ENCODE measurements around the gene BICD2.

BICD2 gene

DNA sequence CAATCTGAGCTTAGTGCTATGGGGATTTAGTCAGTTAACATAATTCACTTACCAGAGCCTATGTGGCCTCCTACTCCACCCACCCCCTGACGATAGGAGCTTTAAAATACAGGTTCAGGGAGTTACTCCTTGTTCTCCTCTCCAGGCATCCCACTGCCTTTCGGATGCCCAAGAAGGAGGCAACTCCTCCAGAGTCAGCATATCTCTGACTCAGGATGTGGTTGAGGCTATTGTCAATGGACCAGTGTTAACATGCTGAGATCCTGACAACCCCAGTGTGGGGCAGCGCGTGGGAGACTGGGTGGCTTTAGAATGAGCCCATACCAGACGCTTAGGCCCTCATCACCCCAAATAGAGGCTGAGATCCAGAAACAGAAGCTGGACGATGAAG lies 27.4 kb downstream of the BICD2 start:
- no peak overlapping the region for H3K23ac ChIP-seq (ENCODE audit: low read length)
- no peak overlapping the region for H2BK120ac ChIP-seq (ENCODE audit: low read depth, low read length)
- H2AK5ac ChIP-seq (ENCODE audit: low read length) = no peak overlapping the region
- H4K5ac ChIP-seq (ENCODE audit: low read length) = no peak overlapping the region
- H3K4me1 ChIP-seq (ENCODE audit: control insufficient read depth, low read depth, low read length) = peaks cover 10% of the 10 kb centered on the region
- H3K4me2 ChIP-seq (ENCODE audit: low read length) = no peak overlapping the region
- no peak overlapping the region for H2BK5ac ChIP-seq (ENCODE audit: low read length)
- no peak overlapping the region for H4K8ac ChIP-seq (ENCODE audit: low read depth, low read length)
- peaks cover 64% of the 10 kb centered on the region for H3K79me2 ChIP-seq (ENCODE audit: control insufficient read depth, insufficient read depth, low read length)
- DNase-seq = no peak
- H3K36me3 ChIP-seq (ENCODE audit: control insufficient read depth, insufficient read depth, low read length) = no peaks in the 10 kb centered on the region
- H2BK15ac ChIP-seq (replicated peaks; ENCODE audit: low read depth) = no peak overlapping the region
- no peak overlapping the region for H3K27ac ChIP-seq (ENCODE audit: low read depth, low read length)
- H3K9ac ChIP-seq (ENCODE audit: low read length) = no peak overlapping the region
- no peak overlapping the region for H3K4me3 ChIP-seq (ENCODE audit: low read length)
- H3K79me1 ChIP-seq (ENCODE audit: low read length) = peaks cover 44% of the 10 kb centered on the region
- H3K18ac ChIP-seq (ENCODE audit: low read length) = no peak overlapping the region
- WGBS (ENCODE audit: extremely low coverage, insufficient coverage, low lambda C conversion rate) = no CpG with 5 or more reads among the region's 6 CpGs
- H3K56ac ChIP-seq (ENCODE audit: low read length) = no peak overlapping the region
- H3K4ac ChIP-seq (ENCODE audit: low read depth, low read length) = no peak overlapping the region
- H3K27me3 ChIP-seq (ENCODE audit: insufficient read depth, low read length, poor library complexity) = no peaks in the 10 kb centered on the region

DNA sequence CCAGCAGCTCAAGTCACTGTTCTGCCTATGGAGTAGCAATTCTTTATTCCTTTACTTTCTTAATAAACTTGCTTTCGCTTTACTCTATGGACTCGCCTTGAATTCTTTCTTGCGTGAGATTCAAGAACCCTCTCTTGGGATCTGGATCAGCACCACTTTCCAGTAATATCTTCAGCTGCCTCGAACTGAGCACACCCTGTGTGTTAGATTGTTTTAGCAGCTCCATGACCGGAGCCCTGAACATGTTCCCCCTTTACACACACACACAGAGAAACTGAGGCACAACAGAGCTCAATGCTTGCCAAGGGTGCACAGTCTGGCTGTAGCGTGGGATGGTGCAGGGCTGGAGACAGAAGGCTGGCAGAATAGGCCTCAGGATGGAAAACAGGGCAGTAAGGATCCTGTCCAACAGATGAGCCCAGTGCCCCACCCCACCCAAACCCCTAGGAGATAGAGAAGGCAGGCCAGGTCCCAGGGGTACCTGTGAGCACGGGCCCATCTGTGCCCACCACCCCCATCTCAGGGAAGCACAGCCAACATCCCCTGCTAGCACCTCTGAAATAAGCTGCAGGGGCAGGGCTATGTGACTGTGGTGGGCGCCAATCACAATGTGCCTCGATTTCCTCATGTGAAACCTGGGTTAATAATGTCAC lies 27.9 kb downstream of the BICD2 start:
- no peak overlapping the region for H3K27ac ChIP-seq (ENCODE audit: low read depth, low read length)
- H3K4me1 ChIP-seq (ENCODE audit: control insufficient read depth, low read depth, low read length) = peaks cover 10% of the 10 kb centered on the region
- no peak overlapping the region for H2BK15ac ChIP-seq (replicated peaks; ENCODE audit: low read depth)
- H4K5ac ChIP-seq (ENCODE audit: low read length) = no peak overlapping the region
- H3K4me2 ChIP-seq (ENCODE audit: low read length) = no peak overlapping the region
- H3K56ac ChIP-seq (ENCODE audit: low read length) = no peak overlapping the region
- H3K79me2 ChIP-seq (ENCODE audit: control insufficient read depth, insufficient read depth, low read length) = peaks cover 66% of the 10 kb centered on the region
- no peak overlapping the region for H2BK120ac ChIP-seq (ENCODE audit: low read depth, low read length)
- no peak overlapping the region for H3K4me3 ChIP-seq (ENCODE audit: low read length)
- no peak overlapping the region for H3K23ac ChIP-seq (ENCODE audit: low read length)
- H2BK5ac ChIP-seq (ENCODE audit: low read length) = no peak overlapping the region
- no CpG with 5 or more reads among the region's 9 CpGs for WGBS (ENCODE audit: extremely low coverage, insufficient coverage, low lambda C conversion rate)
- H2AK5ac ChIP-seq (ENCODE audit: low read length) = no peak overlapping the region
- no peaks in the 10 kb centered on the region for H3K36me3 ChIP-seq (ENCODE audit: control insufficient read depth, insufficient read depth, low read length)
- H3K18ac ChIP-seq (ENCODE audit: low read length) = no peak overlapping the region
- H3K27me3 ChIP-seq (ENCODE audit: insufficient read depth, low read length, poor library complexity) = no peaks in the 10 kb centered on the region
- H3K9ac ChIP-seq (ENCODE audit: low read length) = no peak overlapping the region
- H4K8ac ChIP-seq (ENCODE audit: low read depth, low read length) = no peak overlapping the region
- peaks cover 48% of the 10 kb centered on the region for H3K79me1 ChIP-seq (ENCODE audit: low read length)
- DNase-seq = no peak
- no peak overlapping the region for H3K4ac ChIP-seq (ENCODE audit: low read depth, low read length)

DNA sequence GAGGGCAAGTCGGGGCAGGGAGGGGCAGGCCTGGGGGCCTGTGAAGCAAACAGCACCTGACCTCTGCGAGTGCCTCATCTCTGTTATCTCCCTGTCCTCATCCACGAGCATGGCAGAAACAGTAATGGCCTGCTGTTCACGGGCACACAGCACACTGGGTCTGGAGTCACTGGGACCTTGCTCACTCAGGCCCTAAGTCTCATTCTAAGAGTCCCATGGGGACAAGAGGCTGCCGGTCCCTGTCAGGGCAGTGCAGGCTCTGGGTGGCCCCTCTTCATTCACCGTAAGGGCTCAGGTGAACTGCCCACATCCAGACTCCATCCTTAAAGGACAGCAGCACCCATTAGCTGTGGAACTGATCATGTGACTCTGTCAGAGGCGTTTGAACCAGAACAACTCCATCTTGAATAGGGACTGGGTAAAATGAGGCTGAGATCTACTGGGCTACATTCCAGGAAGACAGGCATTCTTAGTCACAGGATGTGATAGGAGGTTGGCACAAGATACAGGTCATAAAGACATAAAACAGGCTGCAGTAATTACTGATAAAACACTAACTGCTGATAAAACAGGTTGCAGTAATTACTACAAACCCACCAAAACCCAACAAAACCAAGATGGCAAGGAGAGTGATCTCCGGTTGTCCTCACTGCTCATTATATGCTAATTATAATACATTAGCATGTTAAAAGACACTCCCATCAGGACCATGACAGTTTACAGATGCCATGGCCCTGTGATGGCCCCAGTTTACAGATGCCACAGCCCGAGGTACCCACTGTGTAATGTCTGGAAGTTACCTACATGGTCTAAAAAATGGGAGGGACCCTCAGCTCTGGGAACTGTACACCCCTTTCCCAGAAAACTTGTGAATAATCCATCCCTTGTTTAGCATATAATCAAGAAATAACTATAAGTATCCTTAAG lies 28.7 kb downstream of the BICD2 start:
- H3K9ac ChIP-seq (ENCODE audit: low read length) = no peak overlapping the region
- no peak overlapping the region for H2BK5ac ChIP-seq (ENCODE audit: low read length)
- no peak overlapping the region for H3K4me2 ChIP-seq (ENCODE audit: low read length)
- peaks cover 10% of the 10 kb centered on the region for H3K4me1 ChIP-seq (ENCODE audit: control insufficient read depth, low read depth, low read length)
- no peak overlapping the region for H3K4me3 ChIP-seq (ENCODE audit: low read length)
- H4K5ac ChIP-seq (ENCODE audit: low read length) = no peak overlapping the region
- H3K36me3 ChIP-seq (ENCODE audit: control insufficient read depth, insufficient read depth, low read length) = no peaks in the 10 kb centered on the region
- H2AK5ac ChIP-seq (ENCODE audit: low read length) = no peak overlapping the region
- peaks cover 52% of the 10 kb centered on the region for H3K79me1 ChIP-seq (ENCODE audit: low read length)
- no peak overlapping the region for H3K23ac ChIP-seq (ENCODE audit: low read length)
- H2BK15ac ChIP-seq (replicated peaks; ENCODE audit: low read depth) = no peak overlapping the region
- no peak overlapping the region for H3K18ac ChIP-seq (ENCODE audit: low read length)
- H3K27me3 ChIP-seq (ENCODE audit: insufficient read depth, low read length, poor library complexity) = no peaks in the 10 kb centered on the region
- H3K79me2 ChIP-seq (ENCODE audit: control insufficient read depth, insufficient read depth, low read length) = peaks cover 67% of the 10 kb centered on the region
- DNase-seq = no peak
- no peak overlapping the region for H2BK120ac ChIP-seq (ENCODE audit: low read depth, low read length)
- H3K27ac ChIP-seq (ENCODE audit: low read depth, low read length) = no peak overlapping the region
- H4K8ac ChIP-seq (ENCODE audit: low read depth, low read length) = no peak overlapping the region
- H3K56ac ChIP-seq (ENCODE audit: low read length) = no peak overlapping the region
- no peak overlapping the region for H3K4ac ChIP-seq (ENCODE audit: low read depth, low read length)
- no CpG with 5 or more reads among the region's 9 CpGs for WGBS (ENCODE audit: extremely low coverage, insufficient coverage, low lambda C conversion rate)

DNA sequence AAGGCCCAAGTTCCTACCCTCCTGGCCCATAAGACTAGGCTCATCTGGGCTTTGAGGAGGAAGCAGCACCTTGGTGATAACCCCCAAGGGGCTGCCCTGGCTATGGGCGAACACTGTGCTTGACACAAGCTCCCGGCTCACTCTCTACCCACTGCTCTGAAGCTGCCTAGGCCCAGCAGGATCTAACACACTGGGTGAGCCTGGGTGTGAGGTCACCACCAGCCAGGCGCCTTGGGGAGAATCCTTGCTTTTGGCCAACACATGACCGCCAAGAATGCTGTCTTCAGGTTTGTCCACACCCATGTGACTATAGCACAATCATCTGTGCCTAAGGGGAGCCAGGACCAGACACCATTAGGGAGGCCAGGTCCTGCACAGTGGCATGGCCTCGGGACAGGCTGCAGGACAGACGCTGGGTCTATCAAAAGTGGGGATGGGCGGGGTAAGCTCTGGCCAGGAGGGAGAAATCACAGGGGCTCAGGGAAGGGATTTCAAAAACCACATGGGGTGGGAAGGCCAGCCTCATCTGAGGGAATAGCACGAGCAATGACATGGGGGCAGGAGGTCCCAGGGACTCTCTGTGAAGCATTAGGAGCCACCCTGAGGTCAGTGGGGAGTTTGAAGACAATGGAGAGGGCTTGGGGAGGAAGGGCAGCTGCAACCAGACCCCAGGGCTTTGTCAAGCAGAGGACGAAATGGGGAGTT lies 29.6 kb downstream of the BICD2 start:
- H4K5ac ChIP-seq (ENCODE audit: low read length) = no peak overlapping the region
- no peak overlapping the region for H2AK5ac ChIP-seq (ENCODE audit: low read length)
- no peak overlapping the region for H2BK15ac ChIP-seq (replicated peaks; ENCODE audit: low read depth)
- H3K79me2 ChIP-seq (ENCODE audit: control insufficient read depth, insufficient read depth, low read length) = peaks cover 66% of the 10 kb centered on the region
- no peak overlapping the region for H3K4me3 ChIP-seq (ENCODE audit: low read length)
- H3K56ac ChIP-seq (ENCODE audit: low read length) = no peak overlapping the region
- H3K27ac ChIP-seq (ENCODE audit: low read depth, low read length) = no peak overlapping the region
- WGBS (ENCODE audit: extremely low coverage, insufficient coverage, low lambda C conversion rate) = no CpG with 5 or more reads among the region's 9 CpGs
- peaks cover 51% of the 10 kb centered on the region for H3K79me1 ChIP-seq (ENCODE audit: low read length)
- no peak overlapping the region for H2BK120ac ChIP-seq (ENCODE audit: low read depth, low read length)
- no peak overlapping the region for H4K8ac ChIP-seq (ENCODE audit: low read depth, low read length)
- H2BK5ac ChIP-seq (ENCODE audit: low read length) = no peak overlapping the region
- H3K23ac ChIP-seq (ENCODE audit: low read length) = no peak overlapping the region
- no peak overlapping the region for H3K9ac ChIP-seq (ENCODE audit: low read length)
- no peak overlapping the region for H3K4ac ChIP-seq (ENCODE audit: low read depth, low read length)
- H3K18ac ChIP-seq (ENCODE audit: low read length) = no peak overlapping the region
- H3K36me3 ChIP-seq (ENCODE audit: control insufficient read depth, insufficient read depth, low read length) = no peaks in the 10 kb centered on the region
- no peak overlapping the region for H3K4me2 ChIP-seq (ENCODE audit: low read length)
- DNase-seq = no peak
- H3K4me1 ChIP-seq (ENCODE audit: control insufficient read depth, low read depth, low read length) = peaks cover 10% of the 10 kb centered on the region
- H3K27me3 ChIP-seq (ENCODE audit: insufficient read depth, low read length, poor library complexity) = no peaks in the 10 kb centered on the region

DNA sequence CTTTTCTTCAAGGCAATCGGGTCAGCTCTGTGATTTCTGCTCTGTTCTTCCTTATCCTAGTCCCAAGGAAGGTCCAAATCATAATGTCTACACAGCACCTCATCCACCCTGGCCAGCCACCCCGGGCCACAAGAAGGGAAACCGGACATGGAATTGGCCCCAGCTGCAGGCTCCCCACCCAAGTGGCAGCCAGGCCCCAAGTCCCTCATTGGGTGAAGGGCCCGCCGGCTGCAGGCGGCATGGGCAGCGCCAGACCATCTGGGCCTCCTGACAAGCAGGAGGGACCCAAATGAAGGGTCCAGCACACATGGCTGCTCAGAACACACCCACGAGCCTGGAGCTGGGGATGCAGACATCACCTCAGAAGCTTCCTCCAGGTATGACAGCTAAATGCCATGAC lies 33.7 kb downstream of the BICD2 start:
- Histone ChIP-seq H2BK5ac (ENCODE audit: low read length) (no peak overlapping the region), H4K5ac (ENCODE audit: low read length) (no peak overlapping the region), H3K27me3 (ENCODE audit: insufficient read depth, low read length, poor library complexity) (no peaks in the 10 kb centered on the region), H2BK15ac (replicated peaks; ENCODE audit: low read depth) (no peak overlapping the region), H4K8ac (ENCODE audit: low read depth, low read length) (no peak overlapping the region), H3K36me3 (ENCODE audit: control insufficient read depth, insufficient read depth, low read length) (peaks cover 4% of the 10 kb centered on the region), H3K56ac (ENCODE audit: low read length) (no peak overlapping the region), H3K4me3 (ENCODE audit: low read length) (no peak overlapping the region), H3K4ac (ENCODE audit: low read depth, low read length) (no peak overlapping the region), H3K9ac (ENCODE audit: low read length) (no peak overlapping the region), H3K23ac (ENCODE audit: low read length) (no peak overlapping the region), H3K79me2 (ENCODE audit: control insufficient read depth, insufficient read depth, low read length) (peaks cover 33% of the 10 kb centered on the region), H3K4me1 (ENCODE audit: control insufficient read depth, low read depth, low read length) (peaks cover 1% of the 10 kb centered on the region), H3K27ac (ENCODE audit: low read depth, low read length) (no peak overlapping the region), H3K18ac (ENCODE audit: low read length) (no peak overlapping the region), H2BK120ac (ENCODE audit: low read depth, low read length) (no peak overlapping the region), H3K4me2 (ENCODE audit: low read length) (no peak overlapping the region), H2AK5ac (ENCODE audit: low read length) (no peak overlapping the region), H3K79me1 (ENCODE audit: low read length) (peaks cover 52% of the 10 kb centered on the region)
- no CpG with 5 or more reads among the region's 8 CpGs for WGBS (ENCODE audit: extremely low coverage, insufficient coverage, low lambda C conversion rate)
- DNase-seq = no peak

Measured in mesendoderm (in vitro differentiated cells).